GM19023 (cell line): Measurements from ENCODE around the gene HSD17B8.

Source experiments
- ATAC-seq: cut with Tn5 transposase; IDR thresholded peaks from one replicate; pipeline ENCODE4 v1.9.1; 2021; ENCODE audit warnings: mild to moderate bottlenecking, moderate library complexity; ENCODE audit not compliant: unreplicated experiment

HSD17B8 gene

GRCh38 chr6:33204415-33205190 lies at the start of gene HSD17B8:
HSD17B8 (plus strand) TSS chr6:33204655; CDS start chr6:33204669, 14 bp downstream.
- peak; percentile 45 for ATAC-seq

- no peak for ATAC-seq
Measured at GRCh38 chr6:33156561-33156960, 47.9 kb upstream of the HSD17B8 start.

- ATAC-seq, result no peak
Measured at GRCh38 chr6:33156964-33157363, 47.5 kb upstream of the HSD17B8 start.

- ATAC-seq, result no peak
Measured at GRCh38 chr6:33160096-33160495, 44.4 kb upstream of the HSD17B8 start.

- ATAC-seq, result no peak
Measured at GRCh38 chr6:33160728-33161344, 43.6 kb upstream of the HSD17B8 start.

GRCh38 chr6:33161354-33162331 lies 42.8 kb upstream of the HSD17B8 start:
- ATAC-seq, result no peak

- no peak for ATAC-seq
Measured at GRCh38 chr6:33163540-33163939, 40.9 kb upstream of the HSD17B8 start.

GRCh38 chr6:33164176-33164575 lies 40.3 kb upstream of the HSD17B8 start:
- no peak for ATAC-seq

GRCh38 chr6:33164665-33165373 lies 39.6 kb upstream of the HSD17B8 start:
- no peak for ATAC-seq

- no peak for ATAC-seq
Measured at GRCh38 chr6:33165581-33166258, 38.7 kb upstream of the HSD17B8 start.

- no peak for ATAC-seq
Measured at GRCh38 chr6:33166363-33166762, 38.1 kb upstream of the HSD17B8 start.

- no peak for ATAC-seq
Measured at GRCh38 chr6:33166811-33167210, 37.6 kb upstream of the HSD17B8 start.

- ATAC-seq, result no peak
Measured at GRCh38 chr6:33167374-33168283, 36.8 kb upstream of the HSD17B8 start.

GRCh38 chr6:33168284-33168601 lies 36.2 kb upstream of the HSD17B8 start:
- no peak for ATAC-seq

GRCh38 chr6:33168639-33169038 lies 35.8 kb upstream of the HSD17B8 start:
- no peak for ATAC-seq

- no peak for ATAC-seq
Measured at GRCh38 chr6:33169291-33170175, 34.9 kb upstream of the HSD17B8 start.

- ATAC-seq, result no peak
Measured at GRCh38 chr6:33170176-33171015, 34.1 kb upstream of the HSD17B8 start.
